ENCODE data around the gene ITGB3BP.
"Not testable (repeated sequence)": the region's sequence is repeated elsewhere in the genome, so short reads cannot be mapped to it uniquely, and the experiment has no call there.

ITGB3BP gene

GRCh38 chr1:63423649-63424048 is 99.4 kb downstream of the ITGB3BP start:
- no peak for TF ChIP-seq CTCF (conservative IDR thresholded peaks at IDR 0.05)
- no peak overlapping the region for H3K27ac ChIP-seq

- not testable (repeated sequence) for H3K27ac ChIP-seq
Observed at GRCh38 chr1:63420746-63421145, 102.3 kb downstream of the ITGB3BP start.

- no peak overlapping the region for H3K27ac ChIP-seq
- no peak for TF ChIP-seq CTCF (conservative IDR thresholded peaks at IDR 0.05)
Observed at GRCh38 chr1:63418101-63418500, 104.9 kb downstream of the ITGB3BP start.

- no peak overlapping the region for H3K27ac ChIP-seq
- TF ChIP-seq CTCF (conservative IDR thresholded peaks at IDR 0.05), result no peak
Observed at GRCh38 chr1:63414691-63415365, 108.2 kb downstream of the ITGB3BP start.

- no peak for TF ChIP-seq CTCF (conservative IDR thresholded peaks at IDR 0.05)
- no peak overlapping the region for H3K27ac ChIP-seq
Observed at GRCh38 chr1:63413394-63413793, 109.6 kb downstream of the ITGB3BP start.

GRCh38 chr1:63411066-63411465 is 112.0 kb downstream of the ITGB3BP start:
- H3K27ac ChIP-seq, result no peak overlapping the region
- no peak for TF ChIP-seq CTCF (conservative IDR thresholded peaks at IDR 0.05)

- no peak for TF ChIP-seq CTCF (conservative IDR thresholded peaks at IDR 0.05)
- no peak overlapping the region for H3K27ac ChIP-seq
Observed at GRCh38 chr1:63408331-63408730, 114.7 kb downstream of the ITGB3BP start.

- no peak for TF ChIP-seq CTCF (conservative IDR thresholded peaks at IDR 0.05)
Observed at GRCh38 chr1:63407002-63407401, 116.0 kb downstream of the ITGB3BP start.

More at GRCh38 chr1:63407002-63407401, 116.0 kb downstream of the ITGB3BP start:
- no peak overlapping the region for H3K27ac ChIP-seq

Measured in VCaP (cell line).